Measurements from ENCODE around the gene TMEM204. TPM values are rescaled to one million over a fixed set of nuclear protein-coding genes. Genes with fewer than 3 reads are reported as not detected.

The TMEM204 gene
- not detected in 2 replicates for total RNA-seq (2013; cell fraction: nucleolus; rRNA removed)
- not detected in 2 replicates for total RNA-seq (2014; rRNA removed)
- total RNA-seq (2014; rRNA removed; fragmentation: Illumina TruSeq; extraction: Trizol), result not detected in 2 replicates
- 0.18 TPM in 1 of 2 replicates, not detected in the other for total RNA-seq (2021)
- polyA plus RNA-seq (2011; ENCODE audit: low read depth), result not detected
- not detected in 2 replicates for polyA plus RNA-seq (2011; rRNA removed)
- not detected in 2 replicates for polyA plus RNA-seq (2011; cell fraction: cytosol; rRNA removed)
- polyA plus RNA-seq (2011; cell fraction: nucleus; rRNA removed), result not detected in 2 replicates
- polyA plus RNA-seq (2012), result 0.10 and 0.12 TPM in 2 replicates
- polyA plus RNA-seq (2014; fragmentation: Illumina TruSeq; extraction: Trizol), result not detected in 2 replicates
- polyA plus RNA-seq (2014; fragmentation: Nextera tagmentation; extraction: Ambion mirVana), result under 1 TPM in 1 of 2 experiments, not detected in 1; 0.05 TPM
- polyA plus RNA-seq (2014; rRNA removed), result not detected in 2 replicates
- polyA plus RNA-seq (2016; fragmentation: Nextera tagmentation; extraction: Ambion mirVana), result under 1 TPM in 1 of 2 experiments, not detected in 1; 0.30 TPM
- polyA minus RNA-seq (2011; rRNA and poly(A)+ RNA removed), result not detected in 2 replicates
- not detected in 2 replicates for polyA minus RNA-seq (2011; cell fraction: cytosol; rRNA and poly(A)+ RNA removed)
- not detected in 2 replicates for polyA minus RNA-seq (2011; cell fraction: nucleus; rRNA and poly(A)+ RNA removed)
- percentile 9 among the genes with signal in this experiment for Bru-seq, nascent RNA
- percentile 4 among the genes with signal in this experiment for BruChase-seq, experiment 1, labeled RNA remaining after a 6-hour chase
- BruChase-seq, experiment 2, labeled RNA remaining after a 2-hour chase, result not detected
- long read RNA-seq, experiment 1, result 0 reads
- long read RNA-seq, experiment 2, result 0 reads

DNA sequence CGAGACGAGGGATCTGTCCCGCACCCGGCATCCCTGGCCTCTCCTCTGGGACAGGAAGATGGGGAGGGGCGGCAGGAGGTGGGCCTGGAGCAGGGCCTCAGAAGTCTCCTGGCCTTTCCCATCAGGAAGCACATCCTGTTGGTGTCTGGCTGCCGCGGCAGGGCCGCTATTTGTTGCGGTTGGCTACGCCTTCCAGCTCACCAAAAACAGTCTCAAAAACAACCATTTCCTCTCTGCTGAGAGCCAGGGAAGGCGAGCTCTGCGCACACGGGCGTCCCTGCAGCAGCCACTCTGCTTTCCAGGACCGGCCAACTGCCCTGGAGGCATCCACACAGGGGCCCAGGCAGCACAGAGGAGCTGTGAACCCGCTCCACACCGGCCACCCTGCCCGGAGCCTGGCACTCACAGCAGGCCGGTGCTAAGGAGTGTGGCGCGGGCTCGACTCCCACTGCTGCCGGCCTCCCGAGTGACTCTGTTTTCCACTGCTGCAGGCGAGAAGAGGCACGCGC, at the start of gene TMEM204:
TMEM204 (plus strand) TSS at position 224 of the 509 bp plus-strand sequence. CDS start 610 bp downstream, outside the sequence.
- no peaks in the 10 kb centered on the region; a peak in 2 of 4 replicates for H3K27me3 ChIP-seq (replicated peaks in 1 of 2; ENCODE audit: control insufficient read depth in 2 of 2, insufficient read depth in 2 of 2, low read length in 1 of 2)
- ChIA-PET RAD21 (ENCODE audit: unreplicated experiment) (no interaction called here), POLR2A (no interaction called here), SMC1A (ENCODE audit: uncharacterized antibody, unreplicated experiment) (no interaction called here), CTCF (no interaction called here)
- no peak for FAIRE-seq
- 23% methylated on average over 27 of the region's 27 CpGs for WGBS (ENCODE audit: insufficient coverage, insufficient replicate concordance, low lambda C conversion rate, missing lambda C conversion rate)
- no peak within 1 kb of the TSS for H3K9ac ChIP-seq (ENCODE audit: control insufficient read depth, insufficient read depth, low read length)
- no peak within 1 kb of the TSS for H3K4me2 ChIP-seq (ENCODE audit: control insufficient read depth, insufficient read depth)
- BruUV-seq (replicated peaks), result no TSS peak
- no peaks in the 10 kb centered on the region for H3K36me3 ChIP-seq (ENCODE audit: control insufficient read depth in 2 of 2, insufficient read depth in 2 of 2, low read length in 1 of 2)
- intact Hi-C loops (cut with micrococcal nuclease; ENCODE audit: unreplicated experiment) (no loop called here), in situ Hi-C loops (cut with MboI) (no loop called here)
- H3K9me3 ChIP-seq (replicated peaks; ENCODE audit: control insufficient read depth, insufficient read depth, low read length), result no peaks in the 10 kb centered on the region
- ATAC-seq, result peak; percentile 19; the same call in 2 of the 3 replicates
- H3K4me1 ChIP-seq (ENCODE audit: control insufficient read depth, insufficient read depth, low read length), result no peaks in the 10 kb centered on the region
- H3K27ac ChIP-seq (ENCODE audit: control insufficient read depth, insufficient read depth), result no peak within 1 kb of the TSS
- H2AFZ ChIP-seq (ENCODE audit: control insufficient read depth, low read depth, low read length), result no peak within 1 kb of the TSS
- no peaks in the 10 kb centered on the region for H3K79me2 ChIP-seq (ENCODE audit: control insufficient read depth, insufficient read depth, low read length)
- no peak for DNase-seq (ENCODE audit: low read depth, low spot score)
- no peak within 1 kb of the TSS for H3K4me3 ChIP-seq
- H4K20me1 ChIP-seq (ENCODE audit: control insufficient read depth, insufficient read depth), result no peaks in the 10 kb centered on the region
- TF ChIP-seq ZNF217 (IDR thresholded peaks at IDR 0.05), result no peak
- TF ChIP-seq TCF3 (IDR thresholded peaks at IDR 0.05; ENCODE audit: borderline replicate concordance, insufficient read depth, low read depth, low read length), result no peak
- TF ChIP-seq MYC (IDR thresholded peaks at IDR 0.05; ENCODE audit: insufficient read depth, insufficient read length, insufficient replicate concordance, low read length, severe bottlenecking), result no peak
- no peak for TF ChIP-seq EGR1 (IDR thresholded peaks at IDR 0.05; ENCODE audit: borderline replicate concordance in 1 of 2, low read depth in 2 of 2, low read length in 2 of 2)
- TF ChIP-seq, protein P1, sequence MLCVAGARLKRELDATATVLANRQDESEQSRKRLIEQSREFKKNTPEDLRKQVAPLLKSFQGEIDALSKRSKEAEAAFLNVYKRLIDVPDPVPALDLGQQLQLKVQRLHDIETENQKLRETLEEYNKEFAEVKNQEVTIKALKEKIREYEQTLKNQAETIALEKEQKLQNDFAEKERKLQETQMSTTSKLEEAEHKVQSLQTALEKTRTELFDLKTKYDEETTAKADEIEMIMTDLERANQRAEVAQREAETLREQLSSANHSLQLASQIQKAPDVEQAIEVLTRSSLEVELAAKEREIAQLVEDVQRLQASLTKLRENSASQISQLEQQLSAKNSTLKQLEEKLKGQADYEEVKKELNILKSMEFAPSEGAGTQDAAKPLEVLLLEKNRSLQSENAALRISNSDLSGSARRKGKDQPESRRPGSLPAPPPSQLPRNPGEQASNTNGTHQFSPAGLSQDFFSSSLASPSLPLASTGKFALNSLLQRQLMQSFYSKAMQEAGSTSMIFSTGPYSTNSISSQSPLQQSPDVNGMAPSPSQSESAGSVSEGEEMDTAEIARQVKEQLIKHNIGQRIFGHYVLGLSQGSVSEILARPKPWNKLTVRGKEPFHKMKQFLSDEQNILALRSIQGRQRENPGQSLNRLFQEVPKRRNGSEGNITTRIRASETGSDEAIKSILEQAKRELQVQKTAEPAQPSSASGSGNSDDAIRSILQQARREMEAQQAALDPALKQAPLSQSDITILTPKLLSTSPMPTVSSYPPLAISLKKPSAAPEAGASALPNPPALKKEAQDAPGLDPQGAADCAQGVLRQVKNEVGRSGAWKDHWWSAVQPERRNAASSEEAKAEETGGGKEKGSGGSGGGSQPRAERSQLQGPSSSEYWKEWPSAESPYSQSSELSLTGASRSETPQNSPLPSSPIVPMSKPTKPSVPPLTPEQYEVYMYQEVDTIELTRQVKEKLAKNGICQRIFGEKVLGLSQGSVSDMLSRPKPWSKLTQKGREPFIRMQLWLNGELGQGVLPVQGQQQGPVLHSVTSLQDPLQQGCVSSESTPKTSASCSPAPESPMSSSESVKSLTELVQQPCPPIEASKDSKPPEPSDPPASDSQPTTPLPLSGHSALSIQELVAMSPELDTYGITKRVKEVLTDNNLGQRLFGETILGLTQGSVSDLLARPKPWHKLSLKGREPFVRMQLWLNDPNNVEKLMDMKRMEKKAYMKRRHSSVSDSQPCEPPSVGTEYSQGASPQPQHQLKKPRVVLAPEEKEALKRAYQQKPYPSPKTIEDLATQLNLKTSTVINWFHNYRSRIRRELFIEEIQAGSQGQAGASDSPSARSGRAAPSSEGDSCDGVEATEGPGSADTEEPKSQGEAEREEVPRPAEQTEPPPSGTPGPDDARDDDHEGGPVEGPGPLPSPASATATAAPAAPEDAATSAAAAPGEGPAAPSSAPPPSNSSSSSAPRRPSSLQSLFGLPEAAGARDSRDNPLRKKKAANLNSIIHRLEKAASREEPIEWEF (IDR thresholded peaks at IDR 0.05; ENCODE audit: insufficient replicate concordance, low read depth, low read length), result no peak
- TF ChIP-seq LARP7 (IDR thresholded peaks at IDR 0.05), result no peak
- TF ChIP-seq EED (IDR thresholded peaks at IDR 0.05; ENCODE audit: low read depth), result no peak
- TF ChIP-seq REST (IDR thresholded peaks at IDR 0.05; ENCODE audit: low read depth, low read length), result no peak
- TF ChIP-seq E2F4 (IDR thresholded peaks at IDR 0.05; ENCODE audit: low read depth, low read length), result no peak
- TF ChIP-seq NFIC (IDR thresholded peaks at IDR 0.05; ENCODE audit: low read depth, low read length), result no peak
